ENCODE results near the gene DDI1. TPM values are rescaled to one million over a fixed set of nuclear protein-coding genes. Genes with fewer than 3 reads are reported as not detected.

Gene DDI1
- total and polyA plus RNA-seq, 8 donors: not detected

DNA sequence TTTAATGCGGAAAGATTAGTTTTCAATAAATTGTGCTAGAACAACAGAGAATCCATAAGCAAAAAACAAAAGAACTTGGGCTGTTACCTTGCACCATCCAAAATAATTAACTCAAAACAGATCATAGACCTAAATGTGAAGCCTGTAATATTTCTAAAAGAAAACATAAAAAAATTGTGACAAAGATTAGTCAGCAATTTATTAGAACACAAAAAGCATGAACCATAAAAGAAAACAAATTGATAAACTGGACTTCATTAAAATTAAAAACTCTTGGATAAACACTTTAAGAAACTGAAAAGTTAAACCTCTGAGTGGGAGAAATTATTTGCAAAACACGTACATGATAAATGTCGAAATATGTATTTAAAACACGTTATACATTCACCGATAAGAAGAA is 21.5 kb downstream of the DDI1 start:
- no peak overlapping the region for H3K27ac ChIP-seq
- no peak for TF ChIP-seq CTCF (IDR thresholded peaks at IDR 0.05)
- no peak for TF ChIP-seq EP300 (IDR thresholded peaks at IDR 0.05)
- no peak for TF ChIP-seq POLR2AphosphoS5 (IDR thresholded peaks at IDR 0.05)
- no peak for TF ChIP-seq POLR2A (IDR thresholded peaks at IDR 0.05)
- peaks cover 0 to 32% (median 11%) of the 10 kb centered on the region in 4 donors for H3K4me1 ChIP-seq
- no peaks in the 10 kb centered on the region for H3K27me3 ChIP-seq
- DNase-seq: no peak
- intact Hi-C loops (cut with DNase I; ENCODE audit: low total_unique reads): no loop called here
- H3K4me3 ChIP-seq: no peak overlapping the region
- WGBS, 5 donors: 94 to 96% (median 94%) methylated on average over 5 of the region's 5 CpGs
- no peaks in the 10 kb centered on the region for H3K36me3 ChIP-seq
- no peaks in the 10 kb centered on the region for H3K9me3 ChIP-seq

DNA sequence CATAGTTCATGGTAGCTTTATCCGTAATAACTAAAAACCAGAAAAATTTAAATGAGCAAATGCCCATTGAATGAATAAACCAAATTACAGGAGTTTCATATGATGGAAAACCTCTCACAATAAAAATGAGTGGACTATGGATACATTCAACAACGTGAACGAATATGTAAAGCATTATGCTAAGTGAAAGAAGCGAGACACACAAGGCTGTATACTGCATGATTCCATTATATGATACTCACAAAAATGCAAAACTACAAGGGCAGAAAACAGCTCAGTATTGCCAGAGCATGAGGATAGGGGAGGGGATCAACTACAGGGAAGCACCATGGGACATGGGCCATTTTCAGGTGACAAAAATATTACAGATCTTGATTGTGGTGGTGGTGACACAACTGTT is 22.2 kb downstream of the DDI1 start:
- intact Hi-C loops (cut with DNase I; ENCODE audit: low total_unique reads): no loop called here
- Histone ChIP-seq H3K27ac (no peak overlapping the region), H3K4me1 (peaks cover 0 to 32% (median 10%) of the 10 kb centered on the region in 4 donors), H3K9me3 (no peaks in the 10 kb centered on the region), H3K36me3 (no peaks in the 10 kb centered on the region), H3K4me3 (no peak overlapping the region), H3K27me3 (no peaks in the 10 kb centered on the region)
- TF ChIP-seq POLR2A (IDR thresholded peaks at IDR 0.05) (no peak), CTCF (IDR thresholded peaks at IDR 0.05) (no peak), POLR2AphosphoS5 (IDR thresholded peaks at IDR 0.05) (no peak), EP300 (IDR thresholded peaks at IDR 0.05) (no peak)
- no peak for DNase-seq
- 95 to 98% (median 97%) methylated on average over 4 of the region's 4 CpGs for WGBS, 5 donors

- no peaks in the 10 kb centered on the region for H3K27me3 ChIP-seq
- H3K27ac ChIP-seq: peak overlapping the region in 1 of 5 donors; percentile 38
- intact Hi-C loops (cut with DNase I; ENCODE audit: low total_unique reads): no loop called here
- H3K4me3 ChIP-seq: no peak overlapping the region
- peaks cover 0 to 24% (median under 1%) of the 10 kb centered on the region in 4 donors for H3K4me1 ChIP-seq
- DNase-seq: no peak
- TF ChIP-seq POLR2AphosphoS5 (IDR thresholded peaks at IDR 0.05) (no peak), CTCF (IDR thresholded peaks at IDR 0.05) (no peak), EP300 (IDR thresholded peaks at IDR 0.05) (no peak), POLR2A (IDR thresholded peaks at IDR 0.05) (no peak)
- 46 to 70% (median 61%) methylated on average over 3 of the region's 3 CpGs for WGBS, 5 donors
- no peaks in the 10 kb centered on the region for H3K36me3 ChIP-seq
- no peaks in the 10 kb centered on the region for H3K9me3 ChIP-seq
Observed at GRCh38 chr11:104060004-104060794, 23.8 kb downstream of the DDI1 start.

DNA sequence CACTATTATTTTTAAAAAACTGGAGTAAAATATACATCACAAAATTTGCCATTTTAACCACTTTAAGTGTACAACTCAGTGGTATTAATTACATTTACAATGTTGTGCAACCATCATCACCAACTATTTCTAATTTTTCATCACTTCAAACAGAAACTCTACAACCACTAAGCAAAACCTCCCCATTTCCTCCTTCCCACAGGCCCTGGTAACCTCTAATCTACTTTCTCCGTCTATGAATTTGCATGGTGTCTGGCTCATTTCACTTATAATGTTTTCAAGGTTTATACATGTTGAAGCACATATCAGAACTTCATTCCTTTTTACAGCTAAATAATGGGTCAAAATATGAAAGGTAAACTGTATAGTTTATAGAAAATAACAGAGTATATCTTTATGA is 24.4 kb downstream of the DDI1 start:
- TF ChIP-seq EP300 (IDR thresholded peaks at IDR 0.05): no peak
- no peak for TF ChIP-seq CTCF (IDR thresholded peaks at IDR 0.05)
- TF ChIP-seq POLR2AphosphoS5 (IDR thresholded peaks at IDR 0.05): no peak
- no peak for TF ChIP-seq POLR2A (IDR thresholded peaks at IDR 0.05)
- Histone ChIP-seq H3K27ac (peak overlapping the region in 1 of 5 donors; percentile 38), H3K27me3 (no peaks in the 10 kb centered on the region), H3K36me3 (no peaks in the 10 kb centered on the region), H3K4me1 (peaks cover 0 to 24% (median 0%) of the 10 kb centered on the region in 4 donors), H3K9me3 (no peaks in the 10 kb centered on the region), H3K4me3 (no peak overlapping the region)
- 39 to 56% (median 44%) methylated on average over 1 of the region's 1 CpG for WGBS, 5 donors
- intact Hi-C loops (cut with DNase I; ENCODE audit: low total_unique reads): no loop called here
- no peak for DNase-seq

Data from stomach (tissue), 9 donors.